Measurements from ENCODE around the gene C1QTNF9. TPM values are rescaled to one million over a fixed set of nuclear protein-coding genes. Genes with fewer than 3 reads are reported as not detected.

The C1QTNF9 gene
- polyA plus RNA-seq, 1 donor, result 0.42 TPM

- no peak overlapping the region for H3K27ac ChIP-seq (ENCODE audit: low read length)
- 100% methylated on average over 2 of the region's 18 CpGs for WGBS (ENCODE audit: insufficient coverage, low lambda C conversion rate)
- H3K36me3 ChIP-seq (ENCODE audit: control insufficient read depth, insufficient read depth, low read length), result peaks cover 32% of the 10 kb centered on the region
Measured at GRCh38 chr13:24281188-24282008, 28.0 kb upstream of the C1QTNF9 start.

GRCh38 chr13:24282256-24282655, 27.1 kb upstream of the C1QTNF9 start:
- Histone ChIP-seq H3K9me3 (ENCODE audit: control insufficient read depth, low read depth, low read length) (no peaks in the 10 kb centered on the region), H3K27me3 (ENCODE audit: control insufficient read depth, insufficient read depth, low read length) (no peaks in the 10 kb centered on the region), H3K4me3 (ENCODE audit: low read length) (no peak overlapping the region), H3K27ac (ENCODE audit: low read length) (no peak overlapping the region), H3K4me1 (ENCODE audit: control insufficient read depth, insufficient read depth, low read length) (no peaks in the 10 kb centered on the region), H3K36me3 (ENCODE audit: control insufficient read depth, insufficient read depth, low read length) (peaks cover 38% of the 10 kb centered on the region)
- DNase-seq, result no peak
- 90% methylated on average over 2 of the region's 4 CpGs for WGBS (ENCODE audit: insufficient coverage, low lambda C conversion rate)

More at GRCh38 chr13:24281188-24282008, 28.0 kb upstream of the C1QTNF9 start:
- Histone ChIP-seq H3K4me1 (ENCODE audit: control insufficient read depth, insufficient read depth, low read length) (no peaks in the 10 kb centered on the region), H3K4me3 (ENCODE audit: low read length) (no peak overlapping the region), H3K27me3 (ENCODE audit: control insufficient read depth, insufficient read depth, low read length) (no peaks in the 10 kb centered on the region), H3K9me3 (ENCODE audit: control insufficient read depth, low read depth, low read length) (no peaks in the 10 kb centered on the region)
- no peak for DNase-seq

GRCh38 chr13:24284889-24285565, 24.4 kb upstream of the C1QTNF9 start:
- H3K9me3 ChIP-seq (ENCODE audit: control insufficient read depth, low read depth, low read length), result no peaks in the 10 kb centered on the region
- H3K36me3 ChIP-seq (ENCODE audit: control insufficient read depth, insufficient read depth, low read length), result peaks cover 54% of the 10 kb centered on the region
- no peak overlapping the region for H3K4me3 ChIP-seq (ENCODE audit: low read length)
- no peak for DNase-seq
- 98% methylated on average over 4 of the region's 10 CpGs for WGBS (ENCODE audit: insufficient coverage, low lambda C conversion rate)
- no peaks in the 10 kb centered on the region for H3K27me3 ChIP-seq (ENCODE audit: control insufficient read depth, insufficient read depth, low read length)
- H3K4me1 ChIP-seq (ENCODE audit: control insufficient read depth, insufficient read depth, low read length), result no peaks in the 10 kb centered on the region
- no peak overlapping the region for H3K27ac ChIP-seq (ENCODE audit: low read length)

GRCh38 chr13:24286624-24287023, 22.8 kb upstream of the C1QTNF9 start:
- H3K4me3 ChIP-seq (ENCODE audit: low read length), result no peak overlapping the region
- DNase-seq, result no peak
- no peak overlapping the region for H3K27ac ChIP-seq (ENCODE audit: low read length)
- H3K36me3 ChIP-seq (ENCODE audit: control insufficient read depth, insufficient read depth, low read length), result peaks cover 61% of the 10 kb centered on the region
- H3K27me3 ChIP-seq (ENCODE audit: control insufficient read depth, insufficient read depth, low read length), result no peaks in the 10 kb centered on the region
- no peaks in the 10 kb centered on the region for H3K9me3 ChIP-seq (ENCODE audit: control insufficient read depth, low read depth, low read length)
- no peaks in the 10 kb centered on the region for H3K4me1 ChIP-seq (ENCODE audit: control insufficient read depth, insufficient read depth, low read length)
- no CpG with 5 or more reads among the region's 11 CpGs for WGBS (ENCODE audit: insufficient coverage, low lambda C conversion rate)

DNA sequence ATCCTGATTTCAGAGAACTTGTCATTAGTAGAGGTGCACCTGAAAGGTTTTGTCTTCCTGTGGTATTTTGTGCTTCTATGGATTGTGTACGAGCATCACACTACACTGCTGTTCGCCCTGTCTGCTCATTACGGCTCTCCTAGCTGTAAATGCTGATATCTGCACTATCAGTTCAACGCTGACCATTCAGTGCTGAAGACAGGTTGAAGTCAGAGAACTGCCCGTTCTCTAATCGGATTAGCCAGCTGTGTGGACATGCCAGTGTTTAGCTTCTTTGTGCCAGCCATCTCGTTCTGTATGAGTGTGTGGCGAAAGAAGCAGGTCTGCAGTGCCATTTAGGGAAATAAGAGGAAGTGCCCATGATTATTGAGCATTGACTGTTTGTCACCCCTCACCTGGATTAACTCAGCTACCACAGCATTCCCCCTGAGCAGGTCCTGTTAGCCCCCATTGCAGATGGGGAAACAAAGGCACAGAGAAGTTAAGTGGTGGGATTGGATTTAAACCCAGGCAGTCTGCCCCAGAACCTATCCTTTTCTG, 21.6 kb upstream of the C1QTNF9 start:
- WGBS (ENCODE audit: insufficient coverage, low lambda C conversion rate), result no CpG with 5 or more reads among the region's 8 CpGs
- no peaks in the 10 kb centered on the region for H3K4me1 ChIP-seq (ENCODE audit: control insufficient read depth, insufficient read depth, low read length)
- no peaks in the 10 kb centered on the region for H3K9me3 ChIP-seq (ENCODE audit: control insufficient read depth, low read depth, low read length)
- peaks cover 64% of the 10 kb centered on the region for H3K36me3 ChIP-seq (ENCODE audit: control insufficient read depth, insufficient read depth, low read length)
- no peak overlapping the region for H3K27ac ChIP-seq (ENCODE audit: low read length)
- no peak for DNase-seq
- no peaks in the 10 kb centered on the region for H3K27me3 ChIP-seq (ENCODE audit: control insufficient read depth, insufficient read depth, low read length)
- no peak overlapping the region for H3K4me3 ChIP-seq (ENCODE audit: low read length)

DNA sequence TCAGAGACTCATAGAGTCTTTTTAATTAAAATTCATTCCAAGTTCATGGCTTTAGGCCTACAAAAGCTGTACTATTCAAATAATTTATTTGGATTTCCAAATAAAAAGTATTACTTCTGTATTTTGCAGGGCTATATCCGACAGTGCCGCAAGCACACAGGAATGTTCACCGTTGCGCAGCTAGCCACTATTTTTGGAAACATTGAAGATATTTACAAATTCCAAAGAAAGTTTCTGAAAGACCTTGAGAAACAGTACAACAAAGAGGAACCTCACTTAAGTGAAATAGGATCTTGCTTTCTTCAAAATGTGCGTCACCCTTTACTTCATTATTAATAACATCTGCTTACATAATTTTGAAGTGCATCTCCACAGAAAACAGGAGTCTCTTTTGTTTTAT, 20.5 kb upstream of the C1QTNF9 start:
- no peak for DNase-seq
- WGBS (ENCODE audit: insufficient coverage, low lambda C conversion rate), result 50% methylated on average over 1 of the region's 5 CpGs
- Histone ChIP-seq H3K4me3 (ENCODE audit: low read length) (no peak overlapping the region), H3K4me1 (ENCODE audit: control insufficient read depth, insufficient read depth, low read length) (no peaks in the 10 kb centered on the region), H3K27me3 (ENCODE audit: control insufficient read depth, insufficient read depth, low read length) (no peaks in the 10 kb centered on the region), H3K9me3 (ENCODE audit: control insufficient read depth, low read depth, low read length) (no peaks in the 10 kb centered on the region), H3K27ac (ENCODE audit: low read length) (no peak overlapping the region), H3K36me3 (ENCODE audit: control insufficient read depth, insufficient read depth, low read length) (peaks cover 70% of the 10 kb centered on the region)

- peaks cover 72% of the 10 kb centered on the region for H3K36me3 ChIP-seq (ENCODE audit: control insufficient read depth, insufficient read depth, low read length)
- no peaks in the 10 kb centered on the region for H3K27me3 ChIP-seq (ENCODE audit: control insufficient read depth, insufficient read depth, low read length)
- H3K27ac ChIP-seq (ENCODE audit: low read length), result no peak overlapping the region
- no peak for DNase-seq
- H3K9me3 ChIP-seq (ENCODE audit: control insufficient read depth, low read depth, low read length), result no peaks in the 10 kb centered on the region
- no peak overlapping the region for H3K4me3 ChIP-seq (ENCODE audit: low read length)
- WGBS (ENCODE audit: insufficient coverage, low lambda C conversion rate), result 100% methylated on average over 1 of the region's 20 CpGs
- no peaks in the 10 kb centered on the region for H3K4me1 ChIP-seq (ENCODE audit: control insufficient read depth, insufficient read depth, low read length)
Measured at GRCh38 chr13:24290280-24290932, 19.0 kb upstream of the C1QTNF9 start.

- Histone ChIP-seq H3K27me3 (ENCODE audit: control insufficient read depth, insufficient read depth, low read length) (no peaks in the 10 kb centered on the region), H3K4me1 (ENCODE audit: control insufficient read depth, insufficient read depth, low read length) (no peaks in the 10 kb centered on the region), H3K36me3 (ENCODE audit: control insufficient read depth, insufficient read depth, low read length) (peaks cover 78% of the 10 kb centered on the region), H3K4me3 (ENCODE audit: low read length) (no peak overlapping the region), H3K27ac (ENCODE audit: low read length) (no peak overlapping the region), H3K9me3 (ENCODE audit: control insufficient read depth, low read depth, low read length) (no peaks in the 10 kb centered on the region)
- WGBS (ENCODE audit: insufficient coverage, low lambda C conversion rate), result no CpG with 5 or more reads among the region's 6 CpGs
- DNase-seq, result no peak
Measured at GRCh38 chr13:24292481-24292880, 16.9 kb upstream of the C1QTNF9 start.

DNA sequence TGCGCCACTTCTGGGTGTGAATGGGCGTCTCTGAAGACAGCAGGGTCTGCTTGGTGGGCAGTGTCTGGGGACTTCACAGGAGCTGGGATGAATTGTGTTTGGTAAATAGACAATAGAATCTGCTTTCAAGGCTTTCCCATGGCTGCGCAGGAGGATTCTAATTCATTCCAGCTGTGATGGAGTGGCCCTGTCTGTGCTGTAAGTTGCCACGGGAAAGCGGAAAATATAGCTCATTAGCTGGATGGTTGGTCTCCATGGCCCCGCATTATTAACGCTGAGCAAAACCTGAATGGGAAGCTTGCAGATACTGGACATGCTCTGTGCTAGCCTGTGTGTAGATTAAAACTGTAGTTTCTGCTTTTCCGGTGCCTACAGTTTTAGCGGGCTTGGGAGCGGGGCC, 15.6 kb upstream of the C1QTNF9 start:
- Histone ChIP-seq H3K9me3 (ENCODE audit: control insufficient read depth, low read depth, low read length) (no peaks in the 10 kb centered on the region), H3K27ac (ENCODE audit: low read length) (no peak overlapping the region), H3K4me3 (ENCODE audit: low read length) (no peak overlapping the region), H3K36me3 (ENCODE audit: control insufficient read depth, insufficient read depth, low read length) (peaks cover 83% of the 10 kb centered on the region), H3K27me3 (ENCODE audit: control insufficient read depth, insufficient read depth, low read length) (no peaks in the 10 kb centered on the region), H3K4me1 (ENCODE audit: control insufficient read depth, insufficient read depth, low read length) (no peaks in the 10 kb centered on the region)
- no peak for DNase-seq
- no CpG with 5 or more reads among the region's 10 CpGs for WGBS (ENCODE audit: insufficient coverage, low lambda C conversion rate)

DNA sequence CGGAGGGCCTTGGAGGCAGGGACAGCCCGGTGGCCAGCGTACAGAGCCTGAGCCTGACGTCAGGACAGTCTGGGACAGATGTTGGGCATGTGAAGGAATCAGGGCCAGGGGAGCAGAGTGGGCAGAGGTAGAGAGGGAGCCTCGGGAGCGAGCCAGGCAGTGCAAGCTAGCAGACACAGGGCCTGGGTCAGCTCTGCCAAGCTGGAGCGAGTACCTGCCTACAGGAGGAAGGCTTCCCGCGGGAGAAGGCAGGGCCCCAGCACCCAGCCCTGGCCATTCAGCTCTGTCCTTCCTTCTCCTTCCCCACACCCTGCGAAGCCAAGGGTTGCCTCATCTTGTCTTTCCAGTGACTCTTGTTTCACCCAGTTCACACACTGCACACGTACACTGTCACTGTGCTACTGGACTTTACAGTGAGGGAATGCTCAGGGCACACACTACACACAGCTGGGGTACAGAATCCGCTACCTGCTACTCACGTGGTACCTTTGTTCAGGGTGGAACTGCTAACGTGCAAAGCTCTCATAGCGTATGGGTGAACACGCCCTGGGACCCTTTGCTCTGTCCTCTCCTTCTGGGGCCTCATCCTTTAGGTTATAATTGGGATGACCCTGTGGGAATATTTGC, 9.8 kb upstream of the C1QTNF9 start:
- Histone ChIP-seq H3K36me3 (ENCODE audit: control insufficient read depth, insufficient read depth, low read length) (peaks cover 85% of the 10 kb centered on the region), H3K4me1 (ENCODE audit: control insufficient read depth, insufficient read depth, low read length) (no peaks in the 10 kb centered on the region), H3K27ac (ENCODE audit: low read length) (no peak overlapping the region), H3K27me3 (ENCODE audit: control insufficient read depth, insufficient read depth, low read length) (no peaks in the 10 kb centered on the region), H3K4me3 (ENCODE audit: low read length) (no peak overlapping the region), H3K9me3 (ENCODE audit: control insufficient read depth, low read depth, low read length) (no peaks in the 10 kb centered on the region)
- WGBS (ENCODE audit: insufficient coverage, low lambda C conversion rate), result no CpG with 5 or more reads among the region's 16 CpGs
- DNase-seq, result no peak

Measured in large intestine (tissue), 3 donors.